HepG2 (cell line): Measurements from ENCODE around the gene TELO2. TPM values are rescaled to one million over a fixed set of nuclear protein-coding genes. Genes with fewer than 3 reads are reported as not detected.

Experiments
- ARHGAP35 ChIP-seq: sonication (generic); formaldehyde crosslinking; IDR thresholded peaks from 2 replicates; pipeline ENCODE4 v1.9.0; 2022; ENCODE audit warnings: mild to moderate bottlenecking, inconsistent platforms, moderate library complexity, missing genetic modification reagents, borderline replicate concordance
- ATF1 ChIP-seq: IDR thresholded peaks from 2 replicates; pipeline ENCODE4 v1.6.1; 2016; ENCODE audit warnings: mild to moderate bottlenecking, control low read depth
- ATF6 ChIP-seq: sonication (generic); formaldehyde crosslinking; conservative IDR thresholded peaks from 2 replicates; pipeline ENCODE4 v1.4.0; 2020; ENCODE audit warnings: missing genetic modification reagents
- CEBPB ChIP-seq: IDR thresholded peaks from 2 replicates; pipeline ENCODE4 v1.6.1; 2011; ENCODE audit warnings: low read depth, low read length, improper control_type of control experiment, borderline replicate concordance
- GLI4 ChIP-seq: sonication (generic); formaldehyde crosslinking; IDR thresholded peaks from 2 replicates; pipeline ENCODE4 v1.5.1; 2020; ENCODE audit warnings: missing genetic modification reagents, mild to moderate bottlenecking, moderate library complexity, borderline replicate concordance
- HOXD1 ChIP-seq: sonication (generic); formaldehyde crosslinking; IDR thresholded peaks from 2 replicates; pipeline ENCODE4 v1.5.0; 2020; ENCODE audit warnings: missing genetic modification reagents
- NCOA5 ChIP-seq: sonication (generic); formaldehyde crosslinking; IDR thresholded peaks from 2 replicates; pipeline ENCODE4 v1.4.0; 2020; ENCODE audit warnings: missing genetic modification reagents
- NPAS2 ChIP-seq: sonication (generic); formaldehyde crosslinking; IDR thresholded peaks from 2 replicates; pipeline ENCODE4 v1.8.0; 2022; ENCODE audit warnings: mild to moderate bottlenecking, missing genetic modification reagents, borderline replicate concordance
- NR0B2 ChIP-seq: sonication (generic); formaldehyde crosslinking; IDR thresholded peaks from 2 replicates; pipeline ENCODE4 v1.4.0; 2020; ENCODE audit warnings: mild to moderate bottlenecking, missing genetic modification reagents
- SKI ChIP-seq: fragments of 450-650 bp; IDR thresholded peaks from one replicate; pipeline ENCODE4 v1.6.1; 2018; ENCODE audit warnings: mild to moderate bottlenecking; ENCODE audit not compliant: partially characterized antibody
- XBP1 ChIP-seq: sonication (generic); formaldehyde crosslinking; IDR thresholded peaks from 2 replicates; pipeline ENCODE4 v1.5.0; 2020; ENCODE audit warnings: missing genetic modification reagents
- ZFP1 ChIP-seq: IDR thresholded peaks from 2 replicates; pipeline ENCODE4 v1.6.1; 2016
- ZNF124 ChIP-seq: sonication (generic); formaldehyde crosslinking; IDR thresholded peaks from 2 replicates; pipeline ENCODE4 v1.4.0; 2020; ENCODE audit warnings: missing genetic modification reagents
- ZNF354B ChIP-seq: sonication (generic); formaldehyde crosslinking; IDR thresholded peaks from 2 replicates; pipeline ENCODE4 v1.8.0; 2022; ENCODE audit warnings: mild to moderate bottlenecking, missing genetic modification reagents
- polyA plus RNA-seq, 8 experiments: library from polyadenylated mRNA; depleted of rRNA in 3 of 8; stranded (reverse) in 7 of 8; unstranded in 1 of 8; fragments of >200 nt; fragmentation: Illumina TruSeq in 4 of 8; extraction: Trizol in 4 of 8; gene quantifications; 2 replicates each; pipeline versions ENCODE4 v1.2.1 to v1.2.3, GENCODE V29; 2011 to 2016; ENCODE audit warnings: low read depth in 4 of 8, missing spikeins in 1 of 8, mixed read lengths in 1 of 8; ENCODE audit not compliant: insufficient read depth in 1 of 8
- total RNA-seq, 5 experiments: library from RNA; depleted of rRNA; stranded (reverse); fragments of >200 nt; fragmentation: Illumina TruSeq; extraction: Trizol; gene quantifications; 2 replicates each; pipeline ENCODE4 v1.2.3, GENCODE V29; 2016; ENCODE audit warnings: low read depth in 1 of 5
- TF ChIP-seq, protein P1 (sequence below): sonication (generic); formaldehyde crosslinking; IDR thresholded peaks from 2 replicates; pipeline ENCODE4 v1.4.0; 2020; ENCODE audit warnings: missing genetic modification reagents
- TF ChIP-seq, protein P2 (sequence below): sonication (generic); formaldehyde crosslinking; IDR thresholded peaks from 2 replicates; pipeline ENCODE4 v1.5.1; 2020; ENCODE audit warnings: missing genetic modification reagents, mild to moderate bottlenecking, borderline replicate concordance
- TF ChIP-seq, protein P3 (sequence below): sonication (generic); formaldehyde crosslinking; IDR thresholded peaks from 2 replicates; pipeline ENCODE4 v1.5.1; 2020; ENCODE audit warnings: missing genetic modification reagents, mild to moderate bottlenecking, borderline replicate concordance

The TELO2 gene
- total and polyA plus RNA-seq, 2 of the 13 experiments (the other 11 are each of a cell fraction or from before 2014, with no cell fraction given), result 10.1 to 17.9 TPM

- TF ChIP-seq ARHGAP35 (CRISPR knock-in tag) (peak; percentile 81; the same call in 1 of the 2 replicates), ATF6 (no peak), ZNF354B (CRISPR knock-in tag) (0 out of 2 replicates have a peak, but pooled peaks have one; percentile 32), SKI (peak; percentile 66), ZFP1 (no peak), NR0B2 (CRISPR knock-in tag) (peak; percentile 97), HOXD1 (CRISPR knock-in tag) (no peak), NPAS2 (CRISPR knock-in tag) (no peak), XBP1 (CRISPR knock-in tag) (peak; percentile 78; the same call in 1 of the 2 replicates), CEBPB (no peak), ZNF124 (peak; percentile 82), GLI4 (peak; percentile 26; the same call in 1 of the 2 replicates), NCOA5 (CRISPR knock-in tag) (no peak), ATF1 (CRISPR knock-in tag) (no peak)
- TF ChIP-seq, protein P1, sequence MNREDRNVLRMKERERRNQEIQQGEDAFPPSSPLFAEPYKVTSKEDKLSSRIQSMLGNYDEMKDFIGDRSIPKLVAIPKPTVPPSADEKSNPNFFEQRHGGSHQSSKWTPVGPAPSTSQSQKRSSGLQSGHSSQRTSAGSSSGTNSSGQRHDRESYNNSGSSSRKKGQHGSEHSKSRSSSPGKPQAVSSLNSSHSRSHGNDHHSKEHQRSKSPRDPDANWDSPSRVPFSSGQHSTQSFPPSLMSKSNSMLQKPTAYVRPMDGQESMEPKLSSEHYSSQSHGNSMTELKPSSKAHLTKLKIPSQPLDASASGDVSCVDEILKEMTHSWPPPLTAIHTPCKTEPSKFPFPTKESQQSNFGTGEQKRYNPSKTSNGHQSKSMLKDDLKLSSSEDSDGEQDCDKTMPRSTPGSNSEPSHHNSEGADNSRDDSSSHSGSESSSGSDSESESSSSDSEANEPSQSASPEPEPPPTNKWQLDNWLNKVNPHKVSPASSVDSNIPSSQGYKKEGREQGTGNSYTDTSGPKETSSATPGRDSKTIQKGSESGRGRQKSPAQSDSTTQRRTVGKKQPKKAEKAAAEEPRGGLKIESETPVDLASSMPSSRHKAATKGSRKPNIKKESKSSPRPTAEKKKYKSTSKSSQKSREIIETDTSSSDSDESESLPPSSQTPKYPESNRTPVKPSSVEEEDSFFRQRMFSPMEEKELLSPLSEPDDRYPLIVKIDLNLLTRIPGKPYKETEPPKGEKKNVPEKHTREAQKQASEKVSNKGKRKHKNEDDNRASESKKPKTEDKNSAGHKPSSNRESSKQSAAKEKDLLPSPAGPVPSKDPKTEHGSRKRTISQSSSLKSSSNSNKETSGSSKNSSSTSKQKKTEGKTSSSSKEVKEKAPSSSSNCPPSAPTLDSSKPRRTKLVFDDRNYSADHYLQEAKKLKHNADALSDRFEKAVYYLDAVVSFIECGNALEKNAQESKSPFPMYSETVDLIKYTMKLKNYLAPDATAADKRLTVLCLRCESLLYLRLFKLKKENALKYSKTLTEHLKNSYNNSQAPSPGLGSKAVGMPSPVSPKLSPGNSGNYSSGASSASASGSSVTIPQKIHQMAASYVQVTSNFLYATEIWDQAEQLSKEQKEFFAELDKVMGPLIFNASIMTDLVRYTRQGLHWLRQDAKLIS (CRISPR knock-in tag), result 0 out of 2 replicates have a peak, but pooled peaks have one; percentile 37
- TF ChIP-seq, protein P2, sequence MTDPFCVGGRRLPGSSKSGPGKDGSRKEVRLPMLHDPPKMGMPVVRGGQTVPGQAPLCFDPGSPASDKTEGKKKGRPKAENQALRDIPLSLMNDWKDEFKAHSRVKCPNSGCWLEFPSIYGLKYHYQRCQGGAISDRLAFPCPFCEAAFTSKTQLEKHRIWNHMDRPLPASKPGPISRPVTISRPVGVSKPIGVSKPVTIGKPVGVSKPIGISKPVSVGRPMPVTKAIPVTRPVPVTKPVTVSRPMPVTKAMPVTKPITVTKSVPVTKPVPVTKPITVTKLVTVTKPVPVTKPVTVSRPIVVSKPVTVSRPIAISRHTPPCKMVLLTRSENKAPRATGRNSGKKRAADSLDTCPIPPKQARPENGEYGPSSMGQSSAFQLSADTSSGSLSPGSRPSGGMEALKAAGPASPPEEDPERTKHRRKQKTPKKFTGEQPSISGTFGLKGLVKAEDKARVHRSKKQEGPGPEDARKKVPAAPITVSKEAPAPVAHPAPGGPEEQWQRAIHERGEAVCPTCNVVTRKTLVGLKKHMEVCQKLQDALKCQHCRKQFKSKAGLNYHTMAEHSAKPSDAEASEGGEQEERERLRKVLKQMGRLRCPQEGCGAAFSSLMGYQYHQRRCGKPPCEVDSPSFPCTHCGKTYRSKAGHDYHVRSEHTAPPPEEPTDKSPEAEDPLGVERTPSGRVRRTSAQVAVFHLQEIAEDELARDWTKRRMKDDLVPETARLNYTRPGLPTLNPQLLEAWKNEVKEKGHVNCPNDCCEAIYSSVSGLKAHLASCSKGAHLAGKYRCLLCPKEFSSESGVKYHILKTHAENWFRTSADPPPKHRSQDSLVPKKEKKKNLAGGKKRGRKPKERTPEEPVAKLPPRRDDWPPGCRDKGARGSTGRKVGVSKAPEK (CRISPR knock-in tag), result no peak
- TF ChIP-seq, protein P3, sequence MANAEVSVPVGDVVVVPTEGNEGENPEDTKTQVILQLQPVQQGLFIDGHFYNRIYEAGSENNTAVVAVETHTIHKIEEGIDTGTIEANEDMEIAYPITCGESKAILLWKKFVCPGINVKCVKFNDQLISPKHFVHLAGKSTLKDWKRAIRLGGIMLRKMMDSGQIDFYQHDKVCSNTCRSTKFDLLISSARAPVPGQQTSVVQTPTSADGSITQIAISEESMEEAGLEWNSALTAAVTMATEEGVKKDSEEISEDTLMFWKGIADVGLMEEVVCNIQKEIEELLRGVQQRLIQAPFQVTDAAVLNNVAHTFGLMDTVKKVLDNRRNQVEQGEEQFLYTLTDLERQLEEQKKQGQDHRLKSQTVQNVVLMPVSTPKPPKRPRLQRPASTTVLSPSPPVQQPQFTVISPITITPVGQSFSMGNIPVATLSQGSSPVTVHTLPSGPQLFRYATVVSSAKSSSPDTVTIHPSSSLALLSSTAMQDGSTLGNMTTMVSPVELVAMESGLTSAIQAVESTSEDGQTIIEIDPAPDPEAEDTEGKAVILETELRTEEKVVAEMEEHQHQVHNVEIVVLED (CRISPR knock-in tag), result peak; percentile 94
Observed at GRCh38 chr16:1474796-1475551, 18.2 kb upstream of the TELO2 start, which contains the start of gene CLCN7 (continued).
